GM21825 (cell line): ENCODE measurements around the gene PPP4C.

Experiments used
- ATAC-seq: cut with Tn5 transposase; IDR thresholded peaks from one replicate; pipeline ENCODE4 v1.9.1; 2021; ENCODE audit warnings: mild to moderate bottlenecking, moderate library complexity; ENCODE audit not compliant: unreplicated experiment

PPP4C gene

GRCh38 chr16:30079480-30079879, 3.7 kb downstream of the PPP4C start:
- no peak for ATAC-seq

GRCh38 chr16:30082545-30083090, 6.8 kb downstream of the PPP4C start:
- ATAC-seq, result no peak

DNA sequence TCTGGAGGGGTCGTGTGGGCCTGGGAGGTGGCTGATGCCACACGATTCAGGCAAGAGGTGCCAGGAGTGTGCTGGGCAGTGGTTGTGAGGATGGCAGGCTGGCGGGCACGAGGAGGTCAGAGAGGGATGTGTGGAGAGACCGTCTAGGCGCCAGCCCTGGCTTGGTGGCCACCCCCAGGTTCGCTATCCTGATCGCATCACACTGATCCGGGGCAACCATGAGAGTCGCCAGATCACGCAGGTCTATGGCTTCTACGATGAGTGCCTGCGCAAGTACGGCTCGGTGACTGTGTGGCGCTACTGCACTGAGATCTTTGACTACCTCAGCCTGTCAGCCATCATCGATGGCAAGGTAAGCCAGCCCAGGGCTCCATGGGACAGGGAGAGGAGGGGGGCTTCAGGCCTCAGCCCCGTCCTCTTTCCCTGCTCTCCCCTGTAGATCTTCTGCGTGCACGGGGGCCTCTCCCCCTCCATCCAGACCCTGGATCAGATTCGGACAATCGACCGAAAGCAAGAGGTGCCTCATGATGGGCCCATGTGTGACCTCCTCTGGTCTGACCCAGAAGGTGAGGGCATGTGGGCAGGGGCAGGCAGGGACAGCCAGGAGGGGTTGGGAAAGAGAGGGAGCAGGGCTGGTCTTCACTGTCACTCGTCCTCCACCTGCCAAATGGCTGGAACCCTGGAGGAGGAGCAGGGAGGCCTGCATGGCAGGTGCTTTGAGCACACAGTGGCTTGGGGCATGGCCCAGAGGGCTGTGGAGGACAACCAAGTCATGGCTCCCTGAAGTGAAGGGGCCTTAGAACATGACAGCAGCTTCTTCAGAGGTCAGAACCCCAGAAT, 7.6 kb downstream of the PPP4C start:
- no peak for ATAC-seq

GRCh38 chr16:30084096-30084815, 8.5 kb downstream of the PPP4C start:
- ATAC-seq, result no peak

DNA sequence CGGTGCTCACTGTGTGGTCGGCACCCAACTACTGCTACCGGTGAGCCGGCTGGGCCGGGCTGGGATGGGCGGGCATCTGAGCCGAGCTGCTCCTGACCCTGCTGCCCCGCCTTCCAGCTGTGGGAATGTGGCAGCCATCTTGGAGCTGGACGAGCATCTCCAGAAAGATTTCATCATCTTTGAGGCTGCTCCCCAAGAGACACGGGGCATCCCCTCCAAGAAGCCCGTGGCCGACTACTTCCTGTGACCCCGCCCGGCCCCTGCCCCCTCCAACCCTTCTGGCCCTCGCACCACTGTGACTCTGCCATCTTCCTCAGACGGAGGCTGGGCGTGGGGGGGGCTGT, 9.0 kb downstream of the PPP4C start:
- no peak for ATAC-seq

DNA sequence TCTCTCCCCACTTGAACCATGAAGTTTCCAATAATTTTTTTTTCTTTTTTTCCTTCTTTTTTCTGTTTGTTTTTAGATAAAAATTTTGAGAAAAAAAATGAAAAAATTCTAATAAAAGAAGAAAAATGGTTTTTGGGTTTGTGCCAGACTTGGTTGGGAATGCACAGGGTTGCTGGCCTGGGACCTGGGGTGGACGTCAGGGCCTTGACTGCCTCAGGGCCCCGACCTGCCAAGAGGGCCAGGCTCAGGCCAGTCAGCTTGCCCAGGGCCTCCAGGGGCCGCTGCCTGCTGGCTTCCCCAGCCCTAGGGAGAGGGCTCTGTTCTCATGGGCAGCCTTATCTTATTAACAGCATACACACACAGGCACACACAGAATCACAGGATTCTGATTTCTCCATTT, 9.5 kb downstream of the PPP4C start:
- no peak for ATAC-seq

DNA sequence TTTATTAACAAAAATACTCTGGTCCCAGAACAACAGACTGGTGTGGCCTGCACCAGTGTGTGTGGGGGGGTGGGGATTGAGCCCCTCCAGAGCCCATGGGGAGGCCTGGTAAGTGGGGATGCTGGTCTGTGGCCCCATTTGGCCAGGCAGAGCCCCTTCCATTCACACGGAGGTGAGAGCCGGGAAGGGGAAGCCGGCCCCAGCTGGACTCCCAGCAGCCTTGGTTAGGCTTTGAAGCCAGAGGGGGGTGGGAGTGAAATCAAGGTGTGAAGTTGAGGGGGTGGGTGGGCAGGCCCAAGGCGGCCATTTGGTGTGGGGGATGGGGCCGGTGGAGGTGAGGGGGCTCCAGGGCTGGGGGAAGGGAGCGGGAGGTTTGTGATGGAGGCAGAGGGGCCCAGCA, 10.0 kb downstream of the PPP4C start:
- ATAC-seq, result no peak

DNA sequence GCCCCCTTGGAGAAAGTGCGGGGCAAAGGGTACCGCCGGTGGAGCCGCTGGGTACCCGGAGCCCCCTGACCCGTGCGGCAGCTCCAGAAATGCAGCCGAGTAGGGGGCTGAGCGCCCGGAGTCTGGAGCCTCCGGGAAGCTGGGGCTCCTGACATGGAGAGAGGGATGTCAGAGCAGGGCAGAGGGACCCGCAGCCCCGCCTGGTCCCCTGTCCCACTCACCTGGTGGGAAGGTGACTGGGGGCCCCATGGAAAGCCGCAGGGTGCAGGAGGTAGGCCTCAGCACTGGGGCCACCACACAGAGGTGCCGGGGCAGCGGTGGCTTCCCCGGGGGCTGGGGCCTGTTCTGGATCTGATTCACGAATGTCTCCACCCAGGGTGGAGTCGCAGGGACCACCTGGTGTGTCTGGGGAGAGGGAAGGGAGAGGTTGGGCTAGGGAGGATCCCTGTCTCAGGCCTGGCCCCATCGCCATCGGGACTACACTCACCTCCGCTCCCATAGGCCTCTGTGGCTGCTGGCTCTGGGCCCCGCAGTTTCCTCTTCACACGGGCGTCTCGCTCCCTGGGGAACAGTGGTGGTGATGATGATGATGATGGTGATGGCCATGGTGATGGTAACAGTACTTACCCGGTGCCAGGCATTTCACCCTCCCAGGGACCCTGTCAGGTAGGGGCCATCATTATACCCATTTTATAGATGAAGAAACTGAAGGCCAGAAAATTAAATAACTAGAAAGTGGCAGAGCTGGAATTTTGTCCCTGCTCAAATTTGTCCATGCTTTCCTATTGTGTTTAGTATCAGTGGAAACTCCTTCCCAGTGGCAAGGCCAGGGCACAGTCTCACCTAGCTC, 10.7 kb downstream of the PPP4C start:
- ATAC-seq, result no peak

DNA sequence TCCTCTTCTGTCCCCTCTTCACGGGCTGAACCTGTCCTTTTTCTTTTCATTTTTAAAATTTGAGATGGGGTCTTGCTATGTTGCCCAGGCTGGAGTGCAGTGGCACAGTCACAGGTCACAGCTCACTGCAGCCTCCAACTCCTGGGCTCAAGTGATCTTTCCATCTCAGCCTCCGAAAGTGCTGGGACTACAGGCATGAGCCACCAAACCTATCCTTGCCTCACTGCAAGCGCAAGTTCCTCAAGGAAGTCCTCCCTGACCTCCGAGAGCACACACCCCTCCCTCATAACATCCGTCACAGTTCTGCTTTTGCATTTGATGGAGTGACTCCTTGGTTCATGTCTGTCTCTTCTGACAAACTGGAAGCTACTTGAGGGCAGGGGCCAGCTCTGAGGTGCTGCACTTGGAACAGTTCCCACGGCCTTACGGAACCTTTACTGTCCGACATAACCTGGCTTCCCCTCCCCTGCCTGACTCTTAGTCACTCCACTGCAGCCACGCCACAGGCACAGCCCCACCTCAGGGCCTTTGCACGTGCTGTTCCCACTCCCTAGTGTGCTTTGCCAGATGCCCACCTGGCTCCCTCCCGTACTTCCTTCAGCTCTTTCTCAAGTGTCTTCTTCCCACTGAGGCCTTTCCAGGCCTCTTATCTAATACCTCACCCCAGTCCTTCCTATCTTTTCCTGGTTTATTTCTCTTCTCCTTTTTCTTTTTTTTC, 11.5 kb downstream of the PPP4C start:
- ATAC-seq, result no peak

GRCh38 chr16:30088237-30088831, 12.5 kb downstream of the PPP4C start:
- ATAC-seq, result no peak

- ATAC-seq, result no peak
Observed at GRCh38 chr16:30088832-30089624, 13.2 kb downstream of the PPP4C start.

- ATAC-seq, result no peak
Observed at GRCh38 chr16:30090610-30091331, 15.0 kb downstream of the PPP4C start.

- ATAC-seq, result peak; percentile 53
Observed at GRCh38 chr16:30091474-30092372, 15.9 kb downstream of the PPP4C start, which contains the start of gene TBX6. Gene TBX6, minus strand, starts transcription at chr16:30091924. Its CDS starts 731 bp downstream, at chr16:30091193.

GRCh38 chr16:30092373-30093010, 16.7 kb downstream of the PPP4C start:
- peak; percentile 43 for ATAC-seq

DNA sequence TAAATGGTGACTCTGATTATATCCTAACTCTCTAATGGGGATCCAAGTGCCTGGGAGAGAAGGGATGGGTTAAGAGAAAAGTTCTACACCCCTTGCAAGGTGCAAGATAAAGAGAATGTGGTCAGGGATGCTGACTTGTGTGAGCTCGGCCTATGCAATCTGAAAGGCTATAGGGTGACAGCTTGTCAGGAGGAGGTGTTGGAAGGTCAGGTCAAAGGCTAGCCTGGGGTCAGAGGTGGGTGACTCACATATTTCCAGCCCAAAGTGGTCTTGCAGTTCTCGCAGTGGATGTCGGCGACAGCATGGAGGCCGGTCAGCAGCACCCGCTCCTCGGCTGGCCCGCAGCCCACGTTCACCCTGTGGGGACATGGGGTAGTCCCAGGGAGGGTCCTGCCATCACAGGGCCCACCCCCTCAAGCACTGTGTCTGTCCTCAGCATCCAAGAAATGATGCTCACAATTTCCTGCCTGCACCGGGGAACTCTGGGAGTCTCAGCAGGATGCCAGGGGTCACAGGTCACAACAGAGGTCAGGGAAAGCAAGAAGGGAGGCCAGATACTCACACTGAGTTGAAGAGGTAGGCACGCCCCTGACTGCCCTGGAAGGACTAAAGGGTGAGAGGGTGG, 18.9 kb downstream of the PPP4C start:
- ATAC-seq, result no peak

DNA sequence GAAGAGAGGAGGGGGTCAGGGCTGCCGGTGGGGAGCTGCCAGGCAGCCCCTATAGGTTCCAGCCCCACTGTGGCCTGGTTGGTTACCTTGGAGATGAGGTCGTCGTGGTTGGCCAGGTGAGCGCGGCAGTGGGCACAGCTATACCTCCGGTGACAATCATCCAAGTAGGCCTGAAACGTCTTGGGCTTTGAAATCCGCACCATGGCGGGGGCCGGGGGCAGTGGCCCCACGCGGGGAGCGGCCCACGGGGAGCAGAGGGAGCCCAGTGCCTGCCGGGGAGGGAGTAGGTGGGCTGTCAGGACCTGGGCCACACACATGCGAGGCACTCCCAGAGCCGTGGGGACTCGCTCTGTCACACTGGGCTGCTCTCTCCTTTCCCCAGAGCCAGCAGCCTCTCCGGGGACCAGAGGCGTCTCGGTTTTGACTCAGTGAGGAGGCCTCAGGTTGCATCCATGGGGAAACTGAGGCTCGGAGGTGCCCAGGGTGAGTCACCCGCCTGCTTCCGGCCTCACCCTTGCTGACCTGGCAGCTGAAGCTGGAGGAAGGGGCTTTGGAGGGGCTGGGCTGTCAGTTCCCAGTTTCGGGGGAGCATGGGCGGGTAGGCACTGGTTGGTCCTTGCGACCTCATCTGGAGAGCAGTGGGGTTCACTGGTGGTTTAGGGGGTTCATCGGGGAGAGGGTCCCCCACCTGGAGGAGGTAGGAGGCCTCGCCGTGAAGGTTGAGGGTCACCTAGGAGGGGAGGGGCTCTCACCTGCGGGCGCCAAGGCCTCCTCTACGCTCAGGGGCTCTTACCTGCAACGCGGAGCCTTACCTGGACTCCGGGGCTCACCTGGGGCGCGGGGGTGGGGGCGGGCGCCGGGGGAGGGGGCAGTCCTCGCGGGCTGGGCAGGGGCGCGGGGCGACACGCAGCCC, 19.6 kb downstream of the PPP4C start:
- ATAC-seq, result no peak
